Adipocyte (in vitro differentiated cells): ENCODE results near the gene TPP2.

Experiments used
- DNase-seq: peaks from one replicate; pipeline ENCODE4 v3.0.0-alpha.2; 2015; ENCODE audit warnings: low read depth
- H3K27me3 ChIP-seq: replicated peaks from 2 replicates; pipeline ENCODE4 v1.7.0; 2013; ENCODE audit warnings: mild to moderate bottlenecking, low read length, moderate library complexity; ENCODE audit not compliant: control insufficient read depth, insufficient read depth
- H3K36me3 ChIP-seq: 2 replicates; pipeline ENCODE4 v1.7.0; 2013; ENCODE audit warnings: low read length, mild to moderate bottlenecking, moderate library complexity; ENCODE audit not compliant: control insufficient read depth, insufficient read depth, severe bottlenecking
- H3K4me1 ChIP-seq: 2 replicates; pipeline ENCODE4 v1.7.0; 2013; ENCODE audit warnings: mild to moderate bottlenecking, low read length, moderate library complexity; ENCODE audit not compliant: control insufficient read depth, insufficient read depth
- H3K4me3 ChIP-seq: 2 replicates; pipeline ENCODE4 v1.7.0; 2013; ENCODE audit warnings: mild to moderate bottlenecking, low read length, moderate library complexity
- H3K9ac ChIP-seq: 2 replicates; pipeline ENCODE4 v1.7.0; 2013; ENCODE audit warnings: mild to moderate bottlenecking, low read length, moderate library complexity
- H3K9me3 ChIP-seq: 2 replicates; pipeline ENCODE4 v1.7.0; 2013; ENCODE audit warnings: mild to moderate bottlenecking, low read length, moderate library complexity; ENCODE audit not compliant: control insufficient read depth

Gene TPP2

GRCh38 chr13:102628559-102628958 is 31.8 kb downstream of the TPP2 start:
- Histone ChIP-seq H3K9ac (no peak overlapping the region), H3K4me1 (no peaks in the 10 kb centered on the region), H3K27me3 (no peaks in the 10 kb centered on the region), H3K36me3 (peaks cover 87% of the 10 kb centered on the region), H3K4me3 (no peak overlapping the region), H3K9me3 (no peaks in the 10 kb centered on the region)
- DNase-seq = no peak

DNA sequence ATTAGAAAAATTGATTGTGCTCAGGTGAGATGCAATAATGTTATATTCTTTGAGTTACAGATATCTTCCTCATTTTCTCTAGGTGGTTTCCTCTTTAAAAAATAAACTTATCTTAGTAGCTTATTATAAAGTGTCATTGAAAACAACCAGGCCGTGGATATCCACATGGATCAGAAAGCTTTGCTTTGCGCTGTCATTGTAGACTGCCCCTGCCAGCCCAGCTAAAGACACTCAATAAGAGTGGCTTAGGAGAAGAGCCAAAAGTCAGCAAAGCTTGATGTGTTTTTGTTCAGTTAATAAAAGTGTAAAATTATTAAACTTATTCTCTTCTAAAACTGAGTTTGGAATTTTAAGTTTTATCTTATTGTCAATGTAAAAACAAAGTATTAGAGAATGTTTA is 34.4 kb downstream of the TPP2 start:
- Histone ChIP-seq H3K4me3 (no peak overlapping the region), H3K9me3 (no peaks in the 10 kb centered on the region), H3K4me1 (no peaks in the 10 kb centered on the region), H3K36me3 (peaks cover 94% of the 10 kb centered on the region), H3K9ac (no peak overlapping the region), H3K27me3 (no peaks in the 10 kb centered on the region)
- no peak for DNase-seq

DNA sequence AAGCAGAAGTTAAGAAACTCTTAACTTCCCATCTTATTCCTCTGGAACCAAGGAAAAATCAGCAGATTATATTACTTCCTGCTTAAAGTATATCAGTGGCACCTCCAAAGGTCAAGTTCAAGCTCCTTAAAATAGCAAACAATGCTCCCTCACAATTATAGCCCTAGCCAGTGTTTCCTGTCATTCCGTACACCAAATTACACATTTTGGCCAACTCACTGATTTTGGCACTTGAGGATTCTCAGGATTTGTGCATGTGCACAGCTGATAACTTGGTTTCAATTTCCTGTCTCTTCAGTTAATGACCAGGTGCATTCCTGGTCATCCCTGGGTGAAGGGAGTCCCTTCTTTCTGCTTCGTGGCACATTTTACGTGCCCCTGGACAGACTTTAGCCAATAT is 42.0 kb downstream of the TPP2 start:
- Histone ChIP-seq H3K36me3 (peaks cover 94% of the 10 kb centered on the region), H3K27me3 (no peaks in the 10 kb centered on the region), H3K4me1 (no peaks in the 10 kb centered on the region), H3K4me3 (no peak overlapping the region), H3K9me3 (no peaks in the 10 kb centered on the region), H3K9ac (no peak overlapping the region)
- no peak for DNase-seq

DNA sequence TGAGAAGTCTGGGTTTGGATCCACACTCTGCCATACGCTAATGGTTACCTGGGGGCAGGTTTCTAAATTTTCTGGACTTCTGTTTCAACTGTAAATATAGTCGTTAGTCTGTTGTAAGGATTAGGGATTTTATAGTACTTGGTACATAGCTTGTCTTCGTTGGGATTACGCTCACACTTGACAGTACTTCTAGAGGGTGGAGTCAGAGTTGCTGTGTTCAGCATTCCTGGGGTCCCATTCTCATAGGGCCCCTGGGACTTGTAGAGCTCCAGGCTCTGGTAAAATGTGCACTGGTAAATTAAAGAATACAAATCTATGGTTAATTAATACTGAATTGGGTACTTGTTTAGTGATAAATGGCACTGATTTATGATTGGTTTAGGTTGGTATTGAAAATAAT is 45.2 kb downstream of the TPP2 start:
- no peak for DNase-seq
- H3K9me3 ChIP-seq = no peaks in the 10 kb centered on the region
- H3K4me1 ChIP-seq = no peaks in the 10 kb centered on the region
- no peak overlapping the region for H3K4me3 ChIP-seq
- H3K27me3 ChIP-seq = no peaks in the 10 kb centered on the region
- H3K9ac ChIP-seq = no peak overlapping the region
- H3K36me3 ChIP-seq = peaks cover 93% of the 10 kb centered on the region

DNA sequence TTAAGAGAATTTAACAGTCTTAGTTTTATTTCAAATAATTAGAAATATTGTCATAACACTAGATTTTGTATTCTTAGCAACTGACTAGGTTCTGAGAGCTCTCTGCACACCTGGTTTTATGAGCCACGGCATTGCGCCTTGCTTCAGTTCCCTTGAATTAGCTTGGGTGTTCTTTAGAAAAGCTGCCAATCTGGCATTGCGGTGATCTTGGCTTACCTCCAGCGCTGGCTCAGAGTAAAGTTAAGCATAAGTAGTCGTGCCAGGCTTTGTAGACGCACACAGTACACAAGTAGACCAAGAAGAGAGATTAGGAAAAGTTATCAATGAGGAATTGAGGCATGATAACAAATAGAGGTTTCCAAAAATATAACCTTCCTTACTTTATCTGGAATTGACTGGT is 45.7 kb downstream of the TPP2 start:
- H3K9me3 ChIP-seq = no peaks in the 10 kb centered on the region
- DNase-seq = no peak
- H3K4me3 ChIP-seq = no peak overlapping the region
- peaks cover 3% of the 10 kb centered on the region for H3K4me1 ChIP-seq
- no peak overlapping the region for H3K9ac ChIP-seq
- no peaks in the 10 kb centered on the region for H3K27me3 ChIP-seq
- H3K36me3 ChIP-seq = peaks cover 93% of the 10 kb centered on the region

- peaks cover 93% of the 10 kb centered on the region for H3K36me3 ChIP-seq
- no peaks in the 10 kb centered on the region for H3K9me3 ChIP-seq
- H3K27me3 ChIP-seq = no peaks in the 10 kb centered on the region
- DNase-seq = no peak
- peaks cover 4% of the 10 kb centered on the region for H3K4me1 ChIP-seq
- no peak overlapping the region for H3K9ac ChIP-seq
- no peak overlapping the region for H3K4me3 ChIP-seq
These were observed 46.9 kb downstream of the TPP2 start for GRCh38 chr13:102643656-102644055.

- Histone ChIP-seq H3K9ac (no peak overlapping the region), H3K36me3 (peaks cover 94% of the 10 kb centered on the region), H3K4me1 (peaks cover 4% of the 10 kb centered on the region), H3K9me3 (no peaks in the 10 kb centered on the region), H3K27me3 (no peaks in the 10 kb centered on the region), H3K4me3 (no peak overlapping the region)
- DNase-seq = no peak
These were observed 48.9 kb downstream of the TPP2 start for GRCh38 chr13:102645701-102646100.

DNA sequence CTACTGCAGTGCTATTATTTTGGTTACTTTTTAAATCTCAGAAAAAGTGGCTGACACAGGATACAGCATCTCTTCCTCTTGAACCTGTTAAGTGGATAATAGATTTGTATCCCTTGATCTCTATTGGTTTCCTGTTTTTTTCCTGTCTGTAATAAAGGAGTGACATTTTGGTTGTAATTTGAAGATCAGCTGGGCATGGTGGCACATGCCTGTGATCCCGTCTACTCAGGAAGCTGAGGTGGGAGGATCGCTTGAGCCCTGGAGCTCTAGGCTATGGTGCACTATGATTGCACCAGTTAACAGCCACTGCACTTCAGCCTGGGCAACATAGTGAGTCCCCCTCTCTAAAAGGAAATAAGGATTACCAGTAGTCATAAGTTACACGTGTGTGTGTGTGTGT is 51.3 kb downstream of the TPP2 start:
- H3K9ac ChIP-seq = no peak overlapping the region
- no peaks in the 10 kb centered on the region for H3K9me3 ChIP-seq
- H3K36me3 ChIP-seq = peaks cover 75% of the 10 kb centered on the region
- DNase-seq = no peak
- H3K4me1 ChIP-seq = peaks cover 14% of the 10 kb centered on the region
- no peak overlapping the region for H3K4me3 ChIP-seq
- no peaks in the 10 kb centered on the region for H3K27me3 ChIP-seq

- no peak overlapping the region for H3K4me3 ChIP-seq
- DNase-seq = no peak
- H3K27me3 ChIP-seq = no peaks in the 10 kb centered on the region
- peaks cover 14% of the 10 kb centered on the region for H3K4me1 ChIP-seq
- no peaks in the 10 kb centered on the region for H3K9me3 ChIP-seq
- H3K36me3 ChIP-seq = peaks cover 65% of the 10 kb centered on the region
- no peak overlapping the region for H3K9ac ChIP-seq
These were observed 53.7 kb downstream of the TPP2 start for GRCh38 chr13:102650444-102650843.

GRCh38 chr13:102651392-102651791 is 54.6 kb downstream of the TPP2 start:
- DNase-seq = peak; percentile 64
- Histone ChIP-seq H3K4me3 (no peak overlapping the region), H3K9me3 (no peaks in the 10 kb centered on the region), H3K27me3 (no peaks in the 10 kb centered on the region), H3K36me3 (peaks cover 64% of the 10 kb centered on the region), H3K9ac (no peak overlapping the region), H3K4me1 (peaks cover 19% of the 10 kb centered on the region)

GRCh38 chr13:102651892-102652291 is 55.1 kb downstream of the TPP2 start:
- Histone ChIP-seq H3K4me1 (peaks cover 19% of the 10 kb centered on the region), H3K9me3 (no peaks in the 10 kb centered on the region), H3K9ac (no peak overlapping the region), H3K36me3 (peaks cover 64% of the 10 kb centered on the region), H3K4me3 (no peak overlapping the region), H3K27me3 (no peaks in the 10 kb centered on the region)
- peak; percentile 25 for DNase-seq

DNA sequence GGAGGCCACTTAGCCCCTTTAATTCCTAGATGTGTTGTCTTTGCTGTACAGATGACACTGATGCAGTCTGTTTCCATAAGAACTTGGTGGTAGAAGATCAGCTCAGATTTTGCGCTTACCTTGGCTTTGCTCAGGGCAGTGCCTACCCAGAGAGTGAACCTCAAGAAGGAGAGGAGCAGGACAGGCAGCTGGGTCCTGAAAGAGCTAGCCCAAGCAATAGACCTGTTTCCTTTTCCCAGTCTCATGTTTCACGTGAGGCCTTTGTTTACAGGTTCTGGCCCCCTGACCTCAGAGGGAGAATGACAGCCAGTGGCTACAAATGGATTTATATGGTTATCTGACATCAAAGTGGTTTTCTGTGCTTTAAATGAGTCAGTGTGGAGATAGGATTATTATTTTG is 58.0 kb downstream of the TPP2 start:
- Histone ChIP-seq H3K4me3 (no peak overlapping the region), H3K36me3 (peaks cover 61% of the 10 kb centered on the region), H3K27me3 (no peaks in the 10 kb centered on the region), H3K9ac (no peak overlapping the region), H3K9me3 (peaks cover 11% of the 10 kb centered on the region), H3K4me1 (peaks cover 15% of the 10 kb centered on the region)
- DNase-seq = no peak
